K562 (cell line): ENCODE measurements around the gene POU3F1. TPM values are rescaled to one million over a fixed set of nuclear protein-coding genes. Genes with fewer than 3 reads are reported as not detected.

ENCODE experiments used
- ATAC-seq: fragments of 200-7000 bp; cut with Tn5 transposase; 3 replicates; pipeline ENCODE4 v1.9.1; 2020; ENCODE audit warnings: moderate library complexity
- BruUV-seq: library from RNA; stranded (reverse); fragments of 400-500 nt; replicated peaks from 2 replicates; lab custom pipeline; 2021; lab: Mats Ljungman, UMichigan
- CTCF ChIA-PET: fragments of 300-600 bp; formaldehyde crosslinking; extraction: SDS; loops from one replicate; lab custom pipeline; 2021; ENCODE audit warnings: low intra/inter-chr PET ratio; lab: Yijun Ruan, JAX
- POLR2A ChIA-PET: fragments of 300-600, 350-650 bp; sonication (Branson Sonifier 250); formaldehyde crosslinking; extraction: SDS; loops from one replicate; lab custom pipeline; 2021; ENCODE audit warnings: antibody characterized with exemption, inconsistent platforms; lab: Yijun Ruan, JAX
- DNase-seq, 4 experiments: peaks; one replicate each; pipeline versions ENCODE4 v3.0.0 to v3.0.0-alpha.2; 2011 to 2018; ENCODE audit warnings: low spot score in 3 of 4, mixed read lengths in 3 of 4; ENCODE audit errors: extremely low read depth in 1 of 4
- FAIRE-seq: peaks from 2 replicates; lab custom pipeline; 2011; peaks lifted over from hg19 to GRCh38; lab: Jason Lieb, UNC
- H2AFZ ChIP-seq: 2 replicates; pipeline ENCODE4 v1.6.0; 2011; ENCODE audit warnings: low read depth, low read length, control low read depth, inconsistent platforms
- H3K27ac ChIP-seq: fragments of 200-600 bp; 3 replicates; pipeline ENCODE4 v1.8.0; 2011; ENCODE audit warnings: low read depth, mild to moderate bottlenecking, control low read depth, inconsistent platforms, low read length, moderate library complexity, mixed read lengths; ENCODE audit errors: extremely low read depth
- H3K27me3 ChIP-seq, 2 experiments: fragments of 300-600 bp in 1 of 2; 2 replicates in 1 of 2; 3 replicates in 1 of 2; pipeline versions ENCODE4 v1.6.0 to v1.8.0; 2011; ENCODE audit warnings: inconsistent platforms in 2 of 2, low read length in 2 of 2, mild to moderate bottlenecking in 1 of 2, mixed read lengths in 1 of 2, moderate library complexity in 1 of 2; ENCODE audit not compliant: control insufficient read depth in 2 of 2, insufficient read depth in 2 of 2
- H3K36me3 ChIP-seq: fragments of 300-600 bp; 3 replicates; pipeline ENCODE4 v1.8.0; 2011; ENCODE audit warnings: mild to moderate bottlenecking, low read length, inconsistent platforms; ENCODE audit not compliant: control insufficient read depth, insufficient read depth
- H3K4me1 ChIP-seq, 2 experiments: fragments of 200-600 bp in 1 of 2; replicated peaks in 1 of 2; 2 replicates in 1 of 2; 3 replicates in 1 of 2; pipeline versions ENCODE4 v1.5.1 to v1.8.0; 2011; ENCODE audit warnings: inconsistent platforms in 2 of 2, low read length in 2 of 2, mild to moderate bottlenecking in 1 of 2, mixed read lengths in 1 of 2, moderate library complexity in 1 of 2; ENCODE audit not compliant: control insufficient read depth in 2 of 2, insufficient read depth in 2 of 2
- H3K4me2 ChIP-seq: 2 replicates; pipeline ENCODE4 v1.6.1; 2011; ENCODE audit warnings: low read length, control low read depth, inconsistent platforms, mixed read lengths; ENCODE audit not compliant: insufficient read depth
- H3K4me3 ChIP-seq: fragments of 200-600 bp; sonication (generic), shearing (Covaris generic); 2 replicates; pipeline ENCODE4 v1.5.1; 2016; ENCODE audit warnings: control low read depth, inconsistent platforms
- H3K79me2 ChIP-seq: fragments of 200-600 bp; 3 replicates; pipeline ENCODE4 v1.8.0; 2011; ENCODE audit warnings: low read length, inconsistent platforms; ENCODE audit not compliant: control insufficient read depth, insufficient read depth
- H3K9ac ChIP-seq, 2 experiments: 2 replicates each; pipeline versions ENCODE4 v1.6.0 to v1.6.1; 2011; ENCODE audit warnings: low read depth in 2 of 2, low read length in 2 of 2, control low read depth in 1 of 2, inconsistent platforms in 1 of 2, mild to moderate bottlenecking in 1 of 2, mixed read lengths in 1 of 2; ENCODE audit not compliant: insufficient read depth in 1 of 2
- H3K9me1 ChIP-seq: one replicate; pipeline ENCODE4 v1.6.0; 2011; ENCODE audit warnings: inconsistent platforms, mild to moderate bottlenecking, low read length, moderate library complexity; ENCODE audit not compliant: control insufficient read depth, insufficient read depth
- H3K9me3 ChIP-seq: replicated peaks from 2 replicates; pipeline ENCODE4 v1.5.1; 2011; ENCODE audit warnings: low read depth, low read length, inconsistent platforms; ENCODE audit not compliant: control insufficient read depth, insufficient read depth
- H4K20me1 ChIP-seq: replicated peaks from 2 replicates; pipeline ENCODE4 v1.6.1; 2011; ENCODE audit warnings: low read length, inconsistent platforms, mixed read lengths; ENCODE audit not compliant: control insufficient read depth, insufficient read depth
- EP400 ChIP-seq: fragments of 450-650 bp; IDR thresholded peaks from 2 replicates; pipeline ENCODE4 v1.6.1; 2017; ENCODE audit warnings: antibody characterized with exemption, mild to moderate bottlenecking, moderate library complexity
- NFIX ChIP-seq: fragments of 250-450 bp; sonication (Bioruptor Pico); IDR thresholded peaks from 2 replicates; pipeline ENCODE4 v1.4.0; 2020; ENCODE audit warnings: low read depth, mild to moderate bottlenecking, moderate library complexity
- ZNF184 ChIP-seq: sonication (generic); formaldehyde crosslinking; IDR thresholded peaks from 2 replicates; pipeline ENCODE4 v1.5.0; 2020; ENCODE audit warnings: missing genetic modification reagents
- ZNF239 ChIP-seq: fragments of 250-450 bp; sonication (Bioruptor Pico); IDR thresholded peaks from 2 replicates; pipeline ENCODE4 v1.4.0; 2020; ENCODE audit warnings: mild to moderate bottlenecking
- ZNF431 ChIP-seq: sonication (generic); formaldehyde crosslinking; IDR thresholded peaks from 2 replicates; pipeline ENCODE4 v1.8.0; 2022; ENCODE audit warnings: mild to moderate bottlenecking, missing genetic modification reagents
- ZNF699 ChIP-seq: fragments of 250-450 bp; sonication (Bioruptor Pico); IDR thresholded peaks from 2 replicates; pipeline ENCODE4 v1.8.0; 2021; ENCODE audit warnings: mild to moderate bottlenecking, moderate library complexity; ENCODE audit not compliant: insufficient replicate concordance
- WGBS: fragments of 100-300 bp; shearing (Covaris generic); methylation state at CpG from one replicate; pipeline ENCODE4 v1.1.6; 2016; ENCODE audit warnings: low coverage, mixed read lengths; ENCODE audit not compliant: insufficient coverage; ENCODE audit errors: missing lambda C conversion rate; 5-methylcytosine and 5-hydroxymethylcytosine counted together
- in situ Hi-C: fragments of 300-500 bp; cut with MboI; formaldehyde crosslinking; loops from 4 replicates; pipeline ENCODE4 v1.15.0; 2018; ENCODE audit warnings: inconsistent platforms, mixed read lengths
- intact Hi-C: fragments of 100-400 bp; cut with micrococcal nuclease; formaldehyde crosslinking; loops from 2 replicates; pipeline ENCODE4 v1.14.2; 2022
- polyA plus RNA-seq, 8 experiments: library from polyadenylated mRNA; depleted of rRNA in 4 of 8; stranded (reverse) in 5 of 8; unstranded in 3 of 8; fragments of >200 nt; fragmentation: Nextera tagmentation in 2 of 8; fragmentation: Illumina TruSeq in 1 of 8; extraction: Ambion mirVana in 2 of 8; extraction: Trizol in 1 of 8; gene quantifications; 2 replicates each; pipeline versions ENCODE4 v1.2.1 to v1.2.3, GENCODE V29; 2011 to 2014; ENCODE audit warnings: inconsistent platforms in 1 of 8, missing spikeins in 1 of 8
- total RNA-seq, 7 experiments: library from RNA; depleted of rRNA in 6 of 7; stranded (reverse); fragments of >200 nt in 6 of 7; fragmentation: Illumina TruSeq in 2 of 7; extraction: Trizol in 2 of 7; gene quantifications; 2 replicates each; pipeline versions ENCODE4 v1.2.1 to v1.2.3, GENCODE V29; 2011 to 2021; ENCODE audit warnings: low replicate concordance in 1 of 7

The POU3F1 gene
- total and polyA plus RNA-seq, 9 of the 15 experiments (the other 6 are each of a cell fraction or from before 2014, with no cell fraction given), result 0.09 TPM; not detected in 8

GRCh38 chr1:38051079-38051543, 4.5 kb upstream of the POU3F1 start:
- no peak for DNase-seq
- H3K79me2 ChIP-seq, result no peaks in the 10 kb centered on the region
- 17% methylated on average over 9 of the region's 9 CpGs for WGBS
- H3K9me1 ChIP-seq, result peaks cover 5% of the 10 kb centered on the region
- intact Hi-C loops, result no loop called here
- no peak overlapping the region for H3K4me3 ChIP-seq
- H3K9me3 ChIP-seq, result no peaks in the 10 kb centered on the region
- no peak overlapping the region for H3K9ac ChIP-seq
- TF ChIP-seq EP400 (no peak), ZNF699 (CRISPR knock-in tag) (no peak), ZNF431 (CRISPR knock-in tag) (no peak), ZNF184 (CRISPR knock-in tag) (no peak), NFIX (CRISPR knock-in tag) (no peak), ZNF239 (CRISPR knock-in tag) (no peak)
- TF ChIP-seq, all 486 proteins: peak for 0
- H3K27me3 ChIP-seq, result peaks cover 10 to 39% of the 10 kb centered on the region in 2 experiments; a peak in 4 of 5 replicates
- ATAC-seq (no peak), FAIRE-seq (no peak)
- H3K36me3 ChIP-seq, result no peaks in the 10 kb centered on the region
- no peak overlapping the region for H3K4me2 ChIP-seq
- CTCF ChIA-PET, result no interaction called here
- no peak overlapping the region for H2AFZ ChIP-seq
- no TSS peak for BruUV-seq
- peaks cover 16% of the 10 kb centered on the region for H4K20me1 ChIP-seq
- no peak overlapping the region for H3K27ac ChIP-seq
- peaks cover 0 to 20% of the 10 kb centered on the region in 2 experiments; a peak in 3 of 5 replicates for H3K4me1 ChIP-seq
- in situ Hi-C loops, result no loop called here
- POLR2A ChIA-PET, result interaction anchor here (0.8 kb wide), 1 partner anchor 138 kb away, joined by 3 read pairs; no protein-coding TSS in a partner anchor
